SK-N-SH treated with all-trans-retinoic acid at 6 μM for 48 hours (cell line): ENCODE measurements around the gene PCNT.

Source experiments
- ATAC-seq: fragments of 200-7000 bp; cut with Tn5 transposase; 3 replicates; pipeline ENCODE4 v1.9.1; 2020; ENCODE audit warnings: mild to moderate bottlenecking, moderate library complexity
- ARNTL ChIP-seq: fragments of 450-650 bp; formaldehyde crosslinking; IDR thresholded peaks from 2 replicates; pipeline ENCODE4 v1.5.0; 2020; ENCODE audit warnings: low read depth, mild to moderate bottlenecking, moderate library complexity, borderline replicate concordance
- BACH2 ChIP-seq: fragments of 250-450 bp; sonication (Bioruptor Pico); IDR thresholded peaks from 2 replicates; pipeline ENCODE4 v1.9.0; 2021; ENCODE audit warnings: mild to moderate bottlenecking, borderline replicate concordance
- CSDC2 ChIP-seq: fragments of 250-450 bp; sonication (Bioruptor Pico); IDR thresholded peaks from 2 replicates; pipeline ENCODE4 v1.5.0; 2020; ENCODE audit warnings: mild to moderate bottlenecking, moderate library complexity
- ESRRG ChIP-seq: fragments of 250-450 bp; sonication (Bioruptor Pico); IDR thresholded peaks from 2 replicates; pipeline ENCODE4 v1.6.1; 2021; ENCODE audit warnings: mild to moderate bottlenecking
- GLIS3 ChIP-seq: fragments of 250-450 bp; sonication (Bioruptor Pico); IDR thresholded peaks from 2 replicates; pipeline ENCODE4 v1.5.0; 2020; ENCODE audit warnings: mild to moderate bottlenecking, moderate library complexity
- ISL1 ChIP-seq: fragments of 250-450 bp; sonication (Bioruptor Pico); IDR thresholded peaks from 2 replicates; pipeline ENCODE4 v2.1.2; 2022; ENCODE audit warnings: mild to moderate bottlenecking, moderate library complexity
- OSR1 ChIP-seq: fragments of 250-450 bp; sonication (Bioruptor Pico); IDR thresholded peaks from 2 replicates; pipeline ENCODE4 v1.8.0; 2022; ENCODE audit warnings: moderate library complexity, mild to moderate bottlenecking, inconsistent platforms
- PPARA ChIP-seq: fragments of 250-450 bp; sonication (Bioruptor Pico); IDR thresholded peaks from 2 replicates; pipeline ENCODE4 v1.5.0; 2020; ENCODE audit warnings: mild to moderate bottlenecking, borderline replicate concordance
- RARB ChIP-seq: fragments of 250-450 bp; sonication (Bioruptor Pico); IDR thresholded peaks from 2 replicates; pipeline ENCODE4 v1.8.0; 2021; ENCODE audit warnings: mild to moderate bottlenecking, moderate library complexity
- SNAI2 ChIP-seq: fragments of 250-450 bp; sonication (Bioruptor Pico); IDR thresholded peaks from 2 replicates; pipeline ENCODE4 v1.5.0; 2020; ENCODE audit warnings: mild to moderate bottlenecking, moderate library complexity
- TCF4 ChIP-seq: fragments of 250-450 bp; sonication (Bioruptor Pico); IDR thresholded peaks from 2 replicates; pipeline ENCODE4 v1.8.0; 2021; ENCODE audit warnings: mild to moderate bottlenecking, moderate library complexity, borderline replicate concordance
- TOX ChIP-seq: fragments of 250-450 bp; sonication (Bioruptor Pico); IDR thresholded peaks from 2 replicates; pipeline ENCODE4 v1.8.0; 2021; ENCODE audit warnings: mild to moderate bottlenecking, moderate library complexity, borderline replicate concordance
- ZC3H10 ChIP-seq: fragments of 250-450 bp; sonication (Bioruptor Pico); IDR thresholded peaks from 2 replicates; pipeline ENCODE4 v1.5.1; 2021; ENCODE audit warnings: mild to moderate bottlenecking, moderate library complexity
- ZFP3 ChIP-seq: fragments of 250-450 bp; sonication (Bioruptor Pico); IDR thresholded peaks from 2 replicates; pipeline ENCODE4 v1.5.0; 2020; ENCODE audit warnings: mild to moderate bottlenecking, moderate library complexity
- ZFP30 ChIP-seq: fragments of 450-650 bp; formaldehyde crosslinking; IDR thresholded peaks from 2 replicates; pipeline ENCODE4 v1.5.0; 2022; ENCODE audit warnings: mild to moderate bottlenecking, moderate library complexity
- ZNF565 ChIP-seq: fragments of 450-650 bp; formaldehyde crosslinking; conservative IDR thresholded peaks from 2 replicates; pipeline ENCODE4 v1.5.0; 2020; ENCODE audit warnings: low read depth, mild to moderate bottlenecking, moderate library complexity
- ZNF70 ChIP-seq: fragments of 450-650 bp; formaldehyde crosslinking; IDR thresholded peaks from 2 replicates; pipeline ENCODE4 v1.5.0; 2020; ENCODE audit warnings: mild to moderate bottlenecking, moderate library complexity
- ZNF8 ChIP-seq: fragments of 450-650 bp; formaldehyde crosslinking; IDR thresholded peaks from 2 replicates; pipeline ENCODE4 v1.5.0; 2020; ENCODE audit warnings: mild to moderate bottlenecking, moderate library complexity
- TF ChIP-seq, protein P1 (sequence below): fragments of 250-450 bp; sonication (Bioruptor Pico); IDR thresholded peaks from 2 replicates; pipeline ENCODE4 v1.8.0; 2020; ENCODE audit warnings: mild to moderate bottlenecking, moderate library complexity, borderline replicate concordance
- TF ChIP-seq, protein P2 (sequence below): fragments of 250-450 bp; sonication (Bioruptor Pico); IDR thresholded peaks from 2 replicates; pipeline ENCODE4 v1.8.0; 2021; ENCODE audit warnings: low read depth, mild to moderate bottlenecking, moderate library complexity, borderline replicate concordance
- TF ChIP-seq, protein P3 (sequence below): fragments of 250-450 bp; sonication (Bioruptor Pico); IDR thresholded peaks from 2 replicates; pipeline ENCODE4 v1.5.0; 2020; ENCODE audit warnings: mild to moderate bottlenecking, moderate library complexity
- TF ChIP-seq, protein P4 (sequence below): fragments of 250-450 bp; sonication (Bioruptor Pico); IDR thresholded peaks from 2 replicates; pipeline ENCODE4 v1.5.1; 2020; ENCODE audit warnings: low read depth, mild to moderate bottlenecking, moderate library complexity

The PCNT gene

DNA sequence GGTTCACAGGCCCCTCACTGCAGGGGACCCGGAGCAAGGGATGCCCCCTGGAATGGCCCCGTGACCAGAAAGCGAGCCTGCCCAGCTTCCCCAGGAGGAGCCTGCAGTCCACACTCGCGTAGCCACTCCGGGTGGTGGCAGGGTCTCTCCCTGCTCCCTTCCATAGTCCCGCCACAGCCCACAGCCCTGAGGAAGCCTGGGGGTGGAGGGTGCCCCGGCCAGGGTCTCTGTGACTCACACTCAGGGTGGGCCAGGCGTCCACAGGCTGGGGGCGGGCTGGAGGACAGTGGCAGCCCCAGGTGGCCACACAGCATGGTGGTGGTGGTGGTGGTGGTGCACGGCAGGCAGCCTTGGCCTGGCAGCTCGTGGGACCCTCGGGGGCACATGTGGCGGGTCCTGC is 22.2 kb upstream of the PCNT start:
- TF ChIP-seq ARNTL (CRISPR knock-in tag) (no peak), ZNF8 (CRISPR knock-in tag) (no peak), ZNF70 (no peak), ESRRG (CRISPR knock-in tag) (no peak), ZFP30 (CRISPR knock-in tag) (no peak)
- no peak for ATAC-seq

DNA sequence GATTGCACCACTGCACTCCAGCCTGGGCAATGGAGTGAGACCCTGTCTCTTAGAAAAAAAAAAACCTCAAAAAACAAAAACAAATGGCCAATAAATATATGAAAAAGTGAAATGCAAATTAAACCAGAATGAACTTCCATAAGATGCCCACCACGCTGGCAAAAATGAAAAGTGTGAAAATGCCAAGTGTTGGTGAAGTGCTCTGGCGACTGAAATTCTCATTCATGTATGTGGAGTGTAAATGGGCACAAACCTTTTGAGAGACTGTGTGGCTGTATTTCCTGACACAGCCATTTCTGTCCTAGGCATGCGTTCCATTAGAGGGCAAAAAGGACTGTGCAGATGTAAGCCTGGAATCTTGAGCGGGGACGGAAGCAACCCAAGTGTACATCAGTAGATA is 19.5 kb upstream of the PCNT start:
- ATAC-seq = no peak
- TF ChIP-seq ZC3H10 (CRISPR knock-in tag) (no peak), ZNF8 (CRISPR knock-in tag) (no peak), TOX (CRISPR knock-in tag) (no peak), TCF4 (CRISPR knock-in tag) (no peak), ZNF70 (no peak), ZFP30 (CRISPR knock-in tag) (no peak), ZNF565 (CRISPR knock-in tag) (no peak), RARB (CRISPR knock-in tag) (no peak), ZFP3 (CRISPR knock-in tag) (no peak)
- TF ChIP-seq, protein P1, sequence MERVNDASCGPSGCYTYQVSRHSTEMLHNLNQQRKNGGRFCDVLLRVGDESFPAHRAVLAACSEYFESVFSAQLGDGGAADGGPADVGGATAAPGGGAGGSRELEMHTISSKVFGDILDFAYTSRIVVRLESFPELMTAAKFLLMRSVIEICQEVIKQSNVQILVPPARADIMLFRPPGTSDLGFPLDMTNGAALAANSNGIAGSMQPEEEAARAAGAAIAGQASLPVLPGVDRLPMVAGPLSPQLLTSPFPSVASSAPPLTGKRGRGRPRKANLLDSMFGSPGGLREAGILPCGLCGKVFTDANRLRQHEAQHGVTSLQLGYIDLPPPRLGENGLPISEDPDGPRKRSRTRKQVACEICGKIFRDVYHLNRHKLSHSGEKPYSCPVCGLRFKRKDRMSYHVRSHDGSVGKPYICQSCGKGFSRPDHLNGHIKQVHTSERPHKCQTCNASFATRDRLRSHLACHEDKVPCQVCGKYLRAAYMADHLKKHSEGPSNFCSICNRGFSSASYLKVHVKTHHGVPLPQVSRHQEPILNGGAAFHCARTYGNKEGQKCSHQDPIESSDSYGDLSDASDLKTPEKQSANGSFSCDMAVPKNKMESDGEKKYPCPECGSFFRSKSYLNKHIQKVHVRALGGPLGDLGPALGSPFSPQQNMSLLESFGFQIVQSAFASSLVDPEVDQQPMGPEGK (CRISPR knock-in tag) = no peak
- TF ChIP-seq, protein P2, sequence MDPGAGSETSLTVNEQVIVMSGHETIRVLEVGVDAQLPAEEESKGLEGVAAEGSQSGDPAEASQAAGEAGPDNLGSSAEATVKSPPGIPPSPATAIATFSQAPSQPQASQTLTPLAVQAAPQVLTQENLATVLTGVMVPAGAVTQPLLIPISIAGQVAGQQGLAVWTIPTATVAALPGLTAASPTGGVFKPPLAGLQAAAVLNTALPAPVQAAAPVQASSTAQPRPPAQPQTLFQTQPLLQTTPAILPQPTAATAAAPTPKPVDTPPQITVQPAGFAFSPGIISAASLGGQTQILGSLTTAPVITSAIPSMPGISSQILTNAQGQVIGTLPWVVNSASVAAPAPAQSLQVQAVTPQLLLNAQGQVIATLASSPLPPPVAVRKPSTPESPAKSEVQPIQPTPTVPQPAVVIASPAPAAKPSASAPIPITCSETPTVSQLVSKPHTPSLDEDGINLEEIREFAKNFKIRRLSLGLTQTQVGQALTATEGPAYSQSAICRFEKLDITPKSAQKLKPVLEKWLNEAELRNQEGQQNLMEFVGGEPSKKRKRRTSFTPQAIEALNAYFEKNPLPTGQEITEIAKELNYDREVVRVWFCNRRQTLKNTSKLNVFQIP (CRISPR knock-in tag) = no peak
- TF ChIP-seq, protein P3, sequence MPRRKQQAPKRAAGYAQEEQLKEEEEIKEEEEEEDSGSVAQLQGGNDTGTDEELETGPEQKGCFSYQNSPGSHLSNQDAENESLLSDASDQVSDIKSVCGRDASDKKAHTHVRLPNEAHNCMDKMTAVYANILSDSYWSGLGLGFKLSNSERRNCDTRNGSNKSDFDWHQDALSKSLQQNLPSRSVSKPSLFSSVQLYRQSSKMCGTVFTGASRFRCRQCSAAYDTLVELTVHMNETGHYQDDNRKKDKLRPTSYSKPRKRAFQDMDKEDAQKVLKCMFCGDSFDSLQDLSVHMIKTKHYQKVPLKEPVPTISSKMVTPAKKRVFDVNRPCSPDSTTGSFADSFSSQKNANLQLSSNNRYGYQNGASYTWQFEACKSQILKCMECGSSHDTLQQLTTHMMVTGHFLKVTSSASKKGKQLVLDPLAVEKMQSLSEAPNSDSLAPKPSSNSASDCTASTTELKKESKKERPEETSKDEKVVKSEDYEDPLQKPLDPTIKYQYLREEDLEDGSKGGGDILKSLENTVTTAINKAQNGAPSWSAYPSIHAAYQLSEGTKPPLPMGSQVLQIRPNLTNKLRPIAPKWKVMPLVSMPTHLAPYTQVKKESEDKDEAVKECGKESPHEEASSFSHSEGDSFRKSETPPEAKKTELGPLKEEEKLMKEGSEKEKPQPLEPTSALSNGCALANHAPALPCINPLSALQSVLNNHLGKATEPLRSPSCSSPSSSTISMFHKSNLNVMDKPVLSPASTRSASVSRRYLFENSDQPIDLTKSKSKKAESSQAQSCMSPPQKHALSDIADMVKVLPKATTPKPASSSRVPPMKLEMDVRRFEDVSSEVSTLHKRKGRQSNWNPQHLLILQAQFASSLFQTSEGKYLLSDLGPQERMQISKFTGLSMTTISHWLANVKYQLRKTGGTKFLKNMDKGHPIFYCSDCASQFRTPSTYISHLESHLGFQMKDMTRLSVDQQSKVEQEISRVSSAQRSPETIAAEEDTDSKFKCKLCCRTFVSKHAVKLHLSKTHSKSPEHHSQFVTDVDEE (CRISPR knock-in tag) = no peak
- TF ChIP-seq, protein P4, sequence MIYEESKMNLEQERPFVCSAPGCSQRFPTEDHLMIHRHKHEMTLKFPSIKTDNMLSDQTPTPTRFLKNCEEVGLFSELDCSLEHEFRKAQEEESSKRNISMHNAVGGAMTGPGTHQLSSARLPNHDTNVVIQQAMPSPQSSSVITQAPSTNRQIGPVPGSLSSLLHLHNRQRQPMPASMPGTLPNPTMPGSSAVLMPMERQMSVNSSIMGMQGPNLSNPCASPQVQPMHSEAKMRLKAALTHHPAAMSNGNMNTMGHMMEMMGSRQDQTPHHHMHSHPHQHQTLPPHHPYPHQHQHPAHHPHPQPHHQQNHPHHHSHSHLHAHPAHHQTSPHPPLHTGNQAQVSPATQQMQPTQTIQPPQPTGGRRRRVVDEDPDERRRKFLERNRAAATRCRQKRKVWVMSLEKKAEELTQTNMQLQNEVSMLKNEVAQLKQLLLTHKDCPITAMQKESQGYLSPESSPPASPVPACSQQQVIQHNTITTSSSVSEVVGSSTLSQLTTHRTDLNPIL = no peak

DNA sequence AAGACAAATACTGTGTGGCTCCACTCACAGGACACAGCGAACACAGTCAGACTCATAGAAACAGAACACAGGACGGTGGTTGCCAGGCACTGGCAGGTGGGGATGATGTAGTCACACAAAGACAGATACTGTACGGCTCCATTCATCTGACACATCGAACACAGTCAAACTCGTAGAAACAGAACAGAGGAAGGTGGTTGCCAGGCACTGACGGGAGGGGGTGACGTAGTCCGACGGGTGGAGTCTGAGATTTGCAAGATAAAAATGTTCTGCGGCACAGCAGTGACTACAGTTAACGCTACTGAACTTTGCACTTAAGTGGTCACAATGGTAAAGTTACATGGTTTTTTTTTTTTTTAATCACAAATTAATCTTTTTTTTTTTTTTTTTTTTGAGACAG is 19.0 kb upstream of the PCNT start:
- TF ChIP-seq OSR1 (no peak), ARNTL (CRISPR knock-in tag) (no peak), ESRRG (CRISPR knock-in tag) (no peak), ISL1 (CRISPR knock-in tag) (no peak), RARB (CRISPR knock-in tag) (no peak), ZC3H10 (CRISPR knock-in tag) (no peak)
- TF ChIP-seq, all 23 proteins: peak for 0
- ATAC-seq = no peak

DNA sequence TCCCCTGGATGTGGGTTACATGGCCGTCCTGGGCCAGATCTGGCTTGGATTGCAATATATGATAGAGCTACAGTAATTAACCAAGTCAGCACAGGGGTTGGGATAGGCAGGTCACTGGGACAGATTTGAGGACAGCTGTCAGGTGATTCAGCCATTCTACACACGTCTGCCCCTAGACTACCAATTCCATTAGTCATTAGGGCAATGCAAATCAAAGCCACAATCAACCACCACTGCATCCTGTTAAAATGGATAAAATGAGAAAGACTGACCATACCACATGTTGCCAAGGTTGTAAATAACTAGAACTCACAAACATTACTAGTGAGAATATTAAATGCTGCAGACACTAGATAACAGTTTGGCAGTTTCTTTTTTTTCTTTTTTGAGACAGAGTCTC is 16.3 kb upstream of the PCNT start:
- ATAC-seq = peak; percentile 39; the same call in 1 of the 3 replicates
- TF ChIP-seq PPARA (CRISPR knock-in tag) (no peak), ZNF70 (no peak), ZC3H10 (CRISPR knock-in tag) (no peak), CSDC2 (CRISPR knock-in tag) (no peak), ESRRG (CRISPR knock-in tag) (no peak), SNAI2 (CRISPR knock-in tag) (no peak), GLIS3 (CRISPR knock-in tag) (no peak), ZFP30 (CRISPR knock-in tag) (no peak), OSR1 (no peak), TCF4 (CRISPR knock-in tag) (no peak), ZNF8 (CRISPR knock-in tag) (no peak), ZFP3 (CRISPR knock-in tag) (no peak), BACH2 (no peak), TOX (CRISPR knock-in tag) (no peak)
- TF ChIP-seq, protein P4 = no peak
- TF ChIP-seq, protein P1 (CRISPR knock-in tag) = no peak
